SK-N-SH (cell line): Measurements from ENCODE around the gene MAN2A1. TPM values are rescaled to one million over a fixed set of nuclear protein-coding genes. Genes with fewer than 3 reads are reported as not detected.

Experiments
- CTCF ChIA-PET: fragments of 300-600, 350-600 bp; formaldehyde crosslinking; extraction: SDS; loops from one replicate; lab custom pipeline; 2021; lab: Yijun Ruan, JAX
- POLR2A ChIA-PET: fragments of 350-600 bp; sonication (Branson Sonifier 250); formaldehyde crosslinking; extraction: SDS; loops from one replicate; lab custom pipeline; 2020; ENCODE audit warnings: antibody characterized with exemption, inconsistent platforms; lab: Yijun Ruan, JAX
- DNase-seq: peaks from one replicate; pipeline ENCODE4 v3.0.0; 2012
- H2AFZ ChIP-seq: fragments of 200-600 bp; sonication (generic); 2 replicates; pipeline ENCODE4 v1.8.1; 2016; ENCODE audit warnings: antibody characterized with exemption, mild to moderate bottlenecking, low read depth
- H3F3A ChIP-seq: fragments of 200-600 bp; sonication (generic); replicated peaks from 2 replicates; pipeline ENCODE3; 2016; ENCODE audit warnings: antibody characterized with exemption, mild to moderate bottlenecking; ENCODE audit not compliant: insufficient read depth
- H3K27ac ChIP-seq, 2 experiments: fragments of 200-500 bp in 1 of 2; fragments of 200-600 bp in 1 of 2; sonication (Bioruptor generic) in 1 of 2; sonication (generic), shearing (Covaris generic) in 1 of 2; 2 replicates each; pipeline versions ENCODE4 v1.5.1 to v1.6.1; 2014 to 2016; ENCODE audit warnings: low read depth in 2 of 2, inconsistent platforms in 1 of 2, low read length in 1 of 2, mild to moderate bottlenecking in 1 of 2, mixed read lengths in 1 of 2
- H3K27me3 ChIP-seq: fragments of 200-600 bp; sonication (generic), shearing (Covaris generic); 2 replicates; pipeline ENCODE4 v1.6.1; 2016; ENCODE audit warnings: mixed run types; ENCODE audit not compliant: insufficient read depth
- H3K36me3 ChIP-seq, 2 experiments: fragments of 200-500 bp in 1 of 2; fragments of 200-600 bp in 1 of 2; sonication (Bioruptor generic) in 1 of 2; sonication (generic) in 1 of 2; replicated peaks in 1 of 2; 2 replicates each; pipeline versions ENCODE3 to v1.5.1; 2014 to 2016; ENCODE audit warnings: low read length in 1 of 2, mild to moderate bottlenecking in 1 of 2; ENCODE audit not compliant: insufficient read depth in 2 of 2, control insufficient read depth in 1 of 2
- H3K4me1 ChIP-seq, 2 experiments: fragments of 200-500 bp in 1 of 2; fragments of 200-600 bp in 1 of 2; sonication (Bioruptor generic) in 1 of 2; sonication (generic), shearing (Covaris generic) in 1 of 2; 2 replicates each; pipeline versions ENCODE4 v1.5.1 to v1.6.1; 2014 to 2016; ENCODE audit warnings: low read depth in 1 of 2, low read length in 1 of 2, mixed run types in 1 of 2; ENCODE audit not compliant: insufficient read depth in 2 of 2, control insufficient read depth in 1 of 2
- H3K4me2 ChIP-seq: fragments of 200-600 bp; sonication (generic), shearing (Covaris generic); 2 replicates; pipeline ENCODE4 v1.6.1; 2017; ENCODE audit warnings: mixed run types
- H3K4me3 ChIP-seq, 2 experiments: fragments of 200-500 bp in 1 of 2; fragments of 200-600 bp in 1 of 2; sonication (Bioruptor generic) in 1 of 2; sonication (generic), shearing (Covaris generic) in 1 of 2; 2 replicates each; pipeline versions ENCODE4 v1.5.1 to v1.8.1; 2014 to 2016; ENCODE audit warnings: low read depth in 2 of 2, inconsistent platforms in 1 of 2, low read length in 1 of 2, mild to moderate bottlenecking in 1 of 2, mixed read lengths in 1 of 2, moderate library complexity in 1 of 2
- H3K79me2 ChIP-seq: fragments of 200-600 bp; sonication (generic); 2 replicates; pipeline ENCODE4 v1.8.1; 2017; ENCODE audit warnings: mild to moderate bottlenecking; ENCODE audit not compliant: insufficient read depth
- H3K9ac ChIP-seq: fragments of 200-600 bp; sonication (generic); 2 replicates; pipeline ENCODE4 v1.6.1; 2017; ENCODE audit warnings: mixed run types
- H3K9me2 ChIP-seq: fragments of 200-600 bp; sonication (generic); 2 replicates; pipeline ENCODE4 v1.6.1; 2017; ENCODE audit warnings: mixed run types
- H3K9me3 ChIP-seq: fragments of 200-600 bp; sonication (generic); 2 replicates; pipeline ENCODE4 v1.6.1; 2017; ENCODE audit warnings: mixed run types, mild to moderate bottlenecking, moderate library complexity
- H4K20me1 ChIP-seq: fragments of 200-600 bp; sonication (generic); 2 replicates; pipeline ENCODE4 v1.6.1; 2017; ENCODE audit warnings: mild to moderate bottlenecking, mixed run types; ENCODE audit not compliant: insufficient read depth
- EP300 ChIP-seq, 2 experiments: IDR thresholded peaks; 2 replicates each; pipeline versions ENCODE4 v1.4.0 to v1.6.1; 2012; ENCODE audit warnings: borderline replicate concordance in 1 of 2, low read depth in 1 of 2, low read length in 1 of 2
- FOSL2 ChIP-seq: IDR thresholded peaks from 2 replicates; pipeline ENCODE4 v1.4.0; 2012; ENCODE audit warnings: low read depth, mild to moderate bottlenecking, moderate library complexity, borderline replicate concordance
- JUND ChIP-seq: IDR thresholded peaks from 2 replicates; pipeline ENCODE4 v1.4.0; 2012
- MXI1 ChIP-seq: IDR thresholded peaks from 2 replicates; pipeline ENCODE4 v1.6.1; 2012; ENCODE audit warnings: mild to moderate bottlenecking, low read depth, low read length, improper control_type of control experiment
- NFIC ChIP-seq: IDR thresholded peaks from 2 replicates; pipeline ENCODE4 v1.4.0; 2012; ENCODE audit warnings: borderline replicate concordance
- POLR2AphosphoS5 ChIP-seq: IDR thresholded peaks from 2 replicates; pipeline ENCODE4 v1.6.1; 2012; ENCODE audit warnings: low read depth, low read length
- RCOR1 ChIP-seq: fragments of 150-350 bp; IDR thresholded peaks from 2 replicates; pipeline ENCODE4 v1.6.1; 2017; ENCODE audit warnings: antibody characterized with exemption, low read length
- RFX5 ChIP-seq: IDR thresholded peaks from 2 replicates; pipeline ENCODE4 v1.6.1; 2012; ENCODE audit warnings: mild to moderate bottlenecking, improper control_type of control experiment, low read length
- RXRA ChIP-seq: IDR thresholded peaks from 2 replicates; pipeline ENCODE4 v1.4.0; 2012; ENCODE audit warnings: low read depth, mild to moderate bottlenecking, borderline replicate concordance
- SIN3A ChIP-seq: IDR thresholded peaks from 2 replicates; pipeline ENCODE4 v1.6.1; 2012; ENCODE audit warnings: low read depth, mild to moderate bottlenecking, low read length, moderate library complexity, borderline replicate concordance
- TCF12 ChIP-seq: IDR thresholded peaks from 2 replicates; pipeline ENCODE4 v1.4.0; 2012
- YY1 ChIP-seq: IDR thresholded peaks from 2 replicates; pipeline ENCODE4 v1.4.0; 2012; ENCODE audit warnings: low read depth, mild to moderate bottlenecking
- WGBS: methylation state at CpG from one replicate; pipeline ENCODE4 v1.1.6; 2017; ENCODE audit warnings: low lambda C conversion rate; 5-methylcytosine and 5-hydroxymethylcytosine counted together
- polyA plus RNA-seq, 3 experiments: library from polyadenylated mRNA; depleted of rRNA; stranded (reverse); fragments of >200 nt; gene quantifications; 2 replicates each; pipeline ENCODE4 v1.2.3, GENCODE V29; 2012
- TF ChIP-seq, protein P1 (sequence below): fragments of 150-350 bp; IDR thresholded peaks from 2 replicates; pipeline ENCODE4 v1.6.1; 2016; ENCODE audit warnings: mild to moderate bottlenecking, low read depth, low read length
- TF ChIP-seq, protein P2 (sequence below): IDR thresholded peaks from 2 replicates; pipeline ENCODE4 v1.6.1; 2012; ENCODE audit warnings: mild to moderate bottlenecking, low read depth, low read length, moderate library complexity
- TF ChIP-seq, protein P3 (sequence below): IDR thresholded peaks from 2 replicates; pipeline ENCODE4 v1.4.0; 2012; ENCODE audit warnings: low read depth, borderline replicate concordance
- TF ChIP-seq, protein P4 (sequence below): IDR thresholded peaks from 2 replicates; pipeline ENCODE4 v1.4.0; 2012; ENCODE audit warnings: low read depth
- TF ChIP-seq, protein P5 (sequence below): IDR thresholded peaks from 2 replicates; pipeline ENCODE4 v1.4.0; 2012; ENCODE audit warnings: low read depth, borderline replicate concordance

The MAN2A1 gene
- polyA plus RNA-seq, 1 of the 3 experiments (the other 2 are of a cell fraction), result 19.7 TPM

DNA sequence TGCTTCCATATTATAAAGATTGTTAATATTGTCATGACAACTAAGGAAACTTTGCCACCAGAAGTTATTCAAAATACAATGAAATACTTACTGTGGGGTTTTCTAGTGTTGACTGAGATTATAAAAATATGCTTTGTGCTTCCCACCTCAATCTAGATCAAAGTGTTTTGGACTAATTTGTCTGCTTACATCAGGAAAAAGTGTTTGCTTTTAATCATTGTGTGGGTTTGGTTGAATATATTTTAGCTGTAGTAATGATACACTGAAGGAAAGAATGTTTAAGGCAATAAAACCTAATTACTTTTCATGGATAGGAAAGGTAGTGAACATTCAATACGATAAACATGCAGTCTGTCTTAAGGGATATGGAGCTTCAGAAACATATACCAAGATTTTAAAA lies 29.8 kb upstream of the MAN2A1 start:
- Histone ChIP-seq H3K9me2 (no peaks in the 10 kb centered on the region), H3K27ac (no peak overlapping the region), H3K79me2 (no peaks in the 10 kb centered on the region), H3K9ac (no peak overlapping the region), H3K27me3 (no peaks in the 10 kb centered on the region), H3F3A (peaks cover 7% of the 10 kb centered on the region), H2AFZ (no peak overlapping the region), H3K4me1 (peaks cover 0 to 7% of the 10 kb centered on the region in 2 experiments; a peak in 1 of 4 replicates), H3K4me3 (no peak overlapping the region), H3K4me2 (no peak overlapping the region), H4K20me1 (no peaks in the 10 kb centered on the region), H3K36me3 (no peaks in the 10 kb centered on the region), H3K9me3 (no peaks in the 10 kb centered on the region)
- DNase-seq, result no peak
- 67% methylated on average over 1 of the region's 1 CpG for WGBS
- TF ChIP-seq RXRA, result no peak
- TF ChIP-seq NFIC, result no peak
- TF ChIP-seq, protein P1, sequence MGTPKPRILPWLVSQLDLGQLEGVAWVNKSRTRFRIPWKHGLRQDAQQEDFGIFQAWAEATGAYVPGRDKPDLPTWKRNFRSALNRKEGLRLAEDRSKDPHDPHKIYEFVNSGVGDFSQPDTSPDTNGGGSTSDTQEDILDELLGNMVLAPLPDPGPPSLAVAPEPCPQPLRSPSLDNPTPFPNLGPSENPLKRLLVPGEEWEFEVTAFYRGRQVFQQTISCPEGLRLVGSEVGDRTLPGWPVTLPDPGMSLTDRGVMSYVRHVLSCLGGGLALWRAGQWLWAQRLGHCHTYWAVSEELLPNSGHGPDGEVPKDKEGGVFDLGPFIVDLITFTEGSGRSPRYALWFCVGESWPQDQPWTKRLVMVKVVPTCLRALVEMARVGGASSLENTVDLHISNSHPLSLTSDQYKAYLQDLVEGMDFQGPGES, result no peak
- no peak for TF ChIP-seq TCF12
- TF ChIP-seq MXI1, result no peak
- TF ChIP-seq, protein P2, sequence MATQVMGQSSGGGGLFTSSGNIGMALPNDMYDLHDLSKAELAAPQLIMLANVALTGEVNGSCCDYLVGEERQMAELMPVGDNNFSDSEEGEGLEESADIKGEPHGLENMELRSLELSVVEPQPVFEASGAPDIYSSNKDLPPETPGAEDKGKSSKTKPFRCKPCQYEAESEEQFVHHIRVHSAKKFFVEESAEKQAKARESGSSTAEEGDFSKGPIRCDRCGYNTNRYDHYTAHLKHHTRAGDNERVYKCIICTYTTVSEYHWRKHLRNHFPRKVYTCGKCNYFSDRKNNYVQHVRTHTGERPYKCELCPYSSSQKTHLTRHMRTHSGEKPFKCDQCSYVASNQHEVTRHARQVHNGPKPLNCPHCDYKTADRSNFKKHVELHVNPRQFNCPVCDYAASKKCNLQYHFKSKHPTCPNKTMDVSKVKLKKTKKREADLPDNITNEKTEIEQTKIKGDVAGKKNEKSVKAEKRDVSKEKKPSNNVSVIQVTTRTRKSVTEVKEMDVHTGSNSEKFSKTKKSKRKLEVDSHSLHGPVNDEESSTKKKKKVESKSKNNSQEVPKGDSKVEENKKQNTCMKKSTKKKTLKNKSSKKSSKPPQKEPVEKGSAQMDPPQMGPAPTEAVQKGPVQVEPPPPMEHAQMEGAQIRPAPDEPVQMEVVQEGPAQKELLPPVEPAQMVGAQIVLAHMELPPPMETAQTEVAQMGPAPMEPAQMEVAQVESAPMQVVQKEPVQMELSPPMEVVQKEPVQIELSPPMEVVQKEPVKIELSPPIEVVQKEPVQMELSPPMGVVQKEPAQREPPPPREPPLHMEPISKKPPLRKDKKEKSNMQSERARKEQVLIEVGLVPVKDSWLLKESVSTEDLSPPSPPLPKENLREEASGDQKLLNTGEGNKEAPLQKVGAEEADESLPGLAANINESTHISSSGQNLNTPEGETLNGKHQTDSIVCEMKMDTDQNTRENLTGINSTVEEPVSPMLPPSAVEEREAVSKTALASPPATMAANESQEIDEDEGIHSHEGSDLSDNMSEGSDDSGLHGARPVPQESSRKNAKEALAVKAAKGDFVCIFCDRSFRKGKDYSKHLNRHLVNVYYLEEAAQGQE, result no peak
- no peak for TF ChIP-seq YY1
- no peak for TF ChIP-seq SIN3A
- no peak for TF ChIP-seq RFX5
- TF ChIP-seq FOSL2, result no peak
- no peak for TF ChIP-seq RCOR1
- TF ChIP-seq EP300 (IDR thresholded peaks at IDR 0.05; ENCODE audit: borderline replicate concordance in 1 of 2, low read depth in 1 of 2, low read length in 1 of 2), result no peak
- TF ChIP-seq, protein P3, sequence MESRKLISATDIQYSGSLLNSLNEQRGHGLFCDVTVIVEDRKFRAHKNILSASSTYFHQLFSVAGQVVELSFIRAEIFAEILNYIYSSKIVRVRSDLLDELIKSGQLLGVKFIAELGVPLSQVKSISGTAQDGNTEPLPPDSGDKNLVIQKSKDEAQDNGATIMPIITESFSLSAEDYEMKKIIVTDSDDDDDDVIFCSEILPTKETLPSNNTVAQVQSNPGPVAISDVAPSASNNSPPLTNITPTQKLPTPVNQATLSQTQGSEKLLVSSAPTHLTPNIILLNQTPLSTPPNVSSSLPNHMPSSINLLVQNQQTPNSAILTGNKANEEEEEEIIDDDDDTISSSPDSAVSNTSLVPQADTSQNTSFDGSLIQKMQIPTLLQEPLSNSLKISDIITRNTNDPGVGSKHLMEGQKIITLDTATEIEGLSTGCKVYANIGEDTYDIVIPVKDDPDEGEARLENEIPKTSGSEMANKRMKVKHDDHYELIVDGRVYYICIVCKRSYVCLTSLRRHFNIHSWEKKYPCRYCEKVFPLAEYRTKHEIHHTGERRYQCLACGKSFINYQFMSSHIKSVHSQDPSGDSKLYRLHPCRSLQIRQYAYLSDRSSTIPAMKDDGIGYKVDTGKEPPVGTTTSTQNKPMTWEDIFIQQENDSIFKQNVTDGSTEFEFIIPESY, result no peak
- TF ChIP-seq, protein P4, sequence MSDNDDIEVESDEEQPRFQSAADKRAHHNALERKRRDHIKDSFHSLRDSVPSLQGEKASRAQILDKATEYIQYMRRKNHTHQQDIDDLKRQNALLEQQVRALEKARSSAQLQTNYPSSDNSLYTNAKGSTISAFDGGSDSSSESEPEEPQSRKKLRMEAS, result no peak
- TF ChIP-seq JUND, result no peak
- TF ChIP-seq POLR2AphosphoS5, result no peak
- TF ChIP-seq, protein P5, sequence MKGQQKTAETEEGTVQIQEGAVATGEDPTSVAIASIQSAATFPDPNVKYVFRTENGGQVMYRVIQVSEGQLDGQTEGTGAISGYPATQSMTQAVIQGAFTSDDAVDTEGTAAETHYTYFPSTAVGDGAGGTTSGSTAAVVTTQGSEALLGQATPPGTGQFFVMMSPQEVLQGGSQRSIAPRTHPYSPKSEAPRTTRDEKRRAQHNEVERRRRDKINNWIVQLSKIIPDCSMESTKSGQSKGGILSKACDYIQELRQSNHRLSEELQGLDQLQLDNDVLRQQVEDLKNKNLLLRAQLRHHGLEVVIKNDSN, result no peak
- ChIA-PET CTCF (no interaction called here), POLR2A (no interaction called here)
